ENCODE measurements around the gene DUS1L.

DNA sequence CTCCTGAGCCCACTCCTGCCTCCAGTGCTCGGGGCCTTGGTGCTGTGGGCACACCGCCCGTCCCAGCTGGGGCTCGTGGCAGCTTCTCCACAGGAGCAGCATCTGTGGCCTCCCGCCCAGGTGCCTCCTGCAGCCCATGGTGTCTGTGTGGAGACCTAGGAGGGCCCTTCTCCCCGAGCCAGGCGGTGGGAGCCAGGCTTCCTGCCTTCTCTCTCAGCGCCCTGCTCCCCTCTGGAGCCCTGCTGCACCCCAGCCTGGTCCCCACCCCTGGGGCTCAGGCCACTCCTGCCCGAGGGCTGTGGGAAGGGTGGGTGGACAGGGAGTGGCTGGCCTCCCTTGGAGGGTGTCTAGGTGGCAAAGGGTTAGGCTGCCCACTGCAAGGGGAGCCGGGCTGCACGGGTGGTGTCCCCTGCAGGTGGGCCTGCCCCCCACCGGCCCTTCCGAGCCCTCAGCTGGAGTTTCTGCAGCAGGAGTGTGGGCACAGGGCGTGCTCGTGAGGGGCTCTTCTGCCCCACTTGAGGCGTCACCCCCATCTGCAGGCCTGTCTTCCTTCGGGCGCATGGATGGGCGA lies 53.9 kb downstream of the DUS1L start:
- TF ChIP-seq, protein P1, sequence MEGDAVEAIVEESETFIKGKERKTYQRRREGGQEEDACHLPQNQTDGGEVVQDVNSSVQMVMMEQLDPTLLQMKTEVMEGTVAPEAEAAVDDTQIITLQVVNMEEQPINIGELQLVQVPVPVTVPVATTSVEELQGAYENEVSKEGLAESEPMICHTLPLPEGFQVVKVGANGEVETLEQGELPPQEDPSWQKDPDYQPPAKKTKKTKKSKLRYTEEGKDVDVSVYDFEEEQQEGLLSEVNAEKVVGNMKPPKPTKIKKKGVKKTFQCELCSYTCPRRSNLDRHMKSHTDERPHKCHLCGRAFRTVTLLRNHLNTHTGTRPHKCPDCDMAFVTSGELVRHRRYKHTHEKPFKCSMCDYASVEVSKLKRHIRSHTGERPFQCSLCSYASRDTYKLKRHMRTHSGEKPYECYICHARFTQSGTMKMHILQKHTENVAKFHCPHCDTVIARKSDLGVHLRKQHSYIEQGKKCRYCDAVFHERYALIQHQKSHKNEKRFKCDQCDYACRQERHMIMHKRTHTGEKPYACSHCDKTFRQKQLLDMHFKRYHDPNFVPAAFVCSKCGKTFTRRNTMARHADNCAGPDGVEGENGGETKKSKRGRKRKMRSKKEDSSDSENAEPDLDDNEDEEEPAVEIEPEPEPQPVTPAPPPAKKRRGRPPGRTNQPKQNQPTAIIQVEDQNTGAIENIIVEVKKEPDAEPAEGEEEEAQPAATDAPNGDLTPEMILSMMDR (conservative IDR thresholded peaks at IDR 0.05): no peak
- no peak for TF ChIP-seq ZFX (IDR thresholded peaks at IDR 0.05)
